CMK (cell line): ENCODE measurements around the gene GEMIN2.
"Not testable (repeated sequence)": the region's sequence is repeated elsewhere in the genome, so short reads cannot be mapped to it uniquely, and the experiment has no call there.

Experiments used
- DNase-seq: peaks from one replicate; pipeline ENCODE4 v3.0.0-alpha.2; 2010; ENCODE audit warnings: low read depth

The GEMIN2 gene

GRCh38 chr14:39176263-39177167 lies 62.4 kb downstream of the GEMIN2 start:
- no peak for DNase-seq

- no peak for DNase-seq
These were observed 63.0 kb downstream of the GEMIN2 start for GRCh38 chr14:39177168-39177545.

GRCh38 chr14:39179042-39179441 lies 64.9 kb downstream of the GEMIN2 start:
- no peak for DNase-seq

- DNase-seq = no peak
These were observed 66.4 kb downstream of the GEMIN2 start for GRCh38 chr14:39180553-39180952.

GRCh38 chr14:39181026-39181692 lies 67.0 kb downstream of the GEMIN2 start:
- no peak for DNase-seq

- DNase-seq = no peak
These were observed 67.5 kb downstream of the GEMIN2 start for GRCh38 chr14:39181693-39182047.

- DNase-seq = no peak
These were observed 68.9 kb downstream of the GEMIN2 start for GRCh38 chr14:39182770-39183684.

GRCh38 chr14:39183685-39184003 lies 69.5 kb downstream of the GEMIN2 start:
- not testable (repeated sequence) for DNase-seq

GRCh38 chr14:39184628-39185255 lies 70.6 kb downstream of the GEMIN2 start:
- DNase-seq = no peak

- DNase-seq = no peak
These were observed 71.3 kb downstream of the GEMIN2 start for GRCh38 chr14:39185256-39186049.
